Fibroblast of peridontal ligament (primary cell): Measurements from ENCODE around the gene RRP1.

Source experiments
- DNase-seq: peaks from one replicate; pipeline ENCODE4 v3.0.0-alpha.2; 2010; ENCODE audit errors: extremely low read depth

Gene RRP1

DNA sequence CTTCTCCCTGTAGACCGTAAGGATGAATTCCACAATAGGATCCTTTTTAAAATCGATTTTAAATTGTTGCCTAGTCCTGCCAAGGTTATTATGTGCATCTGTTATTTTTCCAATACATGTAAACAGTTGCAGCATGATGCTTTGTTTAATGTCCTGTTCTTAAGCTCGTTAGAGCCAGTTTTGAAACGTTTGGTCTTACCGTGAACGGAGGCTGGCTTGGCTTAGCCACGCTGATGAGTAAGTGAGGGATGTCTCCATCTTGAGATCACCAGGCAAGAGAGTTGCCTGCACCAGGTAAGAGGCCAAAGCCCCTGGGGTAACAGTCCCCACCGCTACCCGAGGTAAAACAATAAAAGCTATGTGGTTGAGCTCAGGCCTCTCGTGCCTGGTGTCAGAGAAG lies 30.6 kb upstream of the RRP1 start:
- peak; percentile 24 for DNase-seq

DNA sequence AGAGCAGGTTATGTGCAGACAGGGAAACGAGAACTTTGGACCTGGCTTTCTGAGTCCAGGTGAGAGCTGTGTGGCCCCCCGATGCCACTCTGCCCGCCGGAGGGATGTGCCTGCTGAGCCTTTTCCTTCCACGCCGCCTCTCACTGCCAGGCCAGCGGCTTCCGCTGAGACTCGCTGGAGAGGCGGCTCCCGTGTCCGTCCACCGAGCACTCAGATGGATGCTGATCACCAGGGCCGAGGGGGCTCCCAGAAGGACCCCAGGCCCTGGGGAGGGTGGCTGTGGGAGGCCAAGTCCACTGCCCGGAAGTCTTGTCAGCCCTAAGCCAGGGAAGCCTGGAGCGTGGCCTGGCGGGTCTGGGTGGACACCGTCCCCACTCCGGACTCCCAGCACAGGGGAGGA lies 29.7 kb upstream of the RRP1 start:
- no peak for DNase-seq

GRCh38 chr21:43760391-43760958 lies 28.9 kb upstream of the RRP1 start:
- DNase-seq: no peak

DNA sequence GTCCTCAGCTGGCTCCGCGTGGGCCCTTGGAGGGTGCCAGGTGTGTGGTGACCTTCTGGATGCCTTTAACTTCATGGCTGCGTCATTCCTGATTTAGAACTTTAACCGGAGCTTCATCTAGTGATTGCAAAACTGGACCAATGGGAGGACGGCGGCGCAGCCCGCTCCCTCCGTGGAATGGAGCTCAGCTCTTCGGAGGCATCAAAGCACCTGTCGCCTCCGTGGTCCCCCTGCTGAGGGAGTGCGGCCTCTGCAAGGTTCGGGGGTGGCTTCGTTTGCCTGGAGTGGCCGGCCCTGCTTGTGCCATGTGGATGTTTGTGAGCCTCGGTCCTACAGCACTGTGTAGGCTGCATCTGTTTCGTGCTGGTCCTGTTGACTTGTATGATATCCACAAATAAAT lies 27.5 kb upstream of the RRP1 start:
- DNase-seq: no peak

DNA sequence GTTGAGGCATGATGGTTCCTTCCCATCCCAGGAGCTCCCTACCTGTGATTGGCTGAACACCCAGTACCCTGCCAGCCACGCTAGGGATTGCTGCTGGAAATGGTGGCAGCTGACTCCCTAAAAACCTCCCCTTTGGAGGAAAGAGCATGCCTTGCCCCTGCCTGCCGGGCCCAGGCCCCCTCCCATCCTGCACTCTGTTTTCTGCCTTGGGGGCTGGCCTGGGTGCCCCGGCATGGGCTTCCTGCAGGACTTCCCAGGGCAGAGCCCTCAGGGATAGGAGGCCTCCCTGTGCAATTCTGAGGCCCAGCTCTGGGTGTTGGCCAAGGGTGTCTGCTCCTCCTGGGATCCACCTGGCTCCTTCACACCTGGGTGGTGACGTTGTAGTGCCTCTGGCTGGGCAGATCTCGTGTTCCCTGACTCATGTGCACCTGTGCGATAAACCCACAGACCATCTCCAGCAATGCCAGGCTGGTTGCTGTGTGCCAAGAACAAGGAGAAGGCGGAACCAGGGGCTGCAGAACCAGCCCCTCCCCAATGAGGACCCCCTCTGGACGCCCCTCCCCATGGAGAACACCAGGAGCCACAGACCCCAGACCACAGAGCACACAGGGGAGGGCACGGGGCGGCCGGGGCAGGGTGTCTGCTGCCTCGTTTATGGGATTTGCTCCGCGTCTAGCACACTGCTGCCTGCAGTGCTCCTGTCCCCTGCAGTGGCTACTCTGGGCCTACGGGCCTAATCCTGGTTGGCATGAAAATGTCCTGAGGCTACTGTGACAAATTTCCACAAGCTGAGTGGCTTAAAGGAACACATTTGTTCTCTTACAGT lies 26.9 kb upstream of the RRP1 start:
- no peak for DNase-seq

GRCh38 chr21:43763901-43764523 lies 25.4 kb upstream of the RRP1 start:
- DNase-seq: no peak

- DNase-seq: no peak
These were observed 24.5 kb upstream of the RRP1 start for GRCh38 chr21:43764576-43765495.

GRCh38 chr21:43766734-43767497 lies 22.5 kb upstream of the RRP1 start:
- DNase-seq: no peak

- DNase-seq: no peak
These were observed 21.8 kb upstream of the RRP1 start for GRCh38 chr21:43767498-43767983.

DNA sequence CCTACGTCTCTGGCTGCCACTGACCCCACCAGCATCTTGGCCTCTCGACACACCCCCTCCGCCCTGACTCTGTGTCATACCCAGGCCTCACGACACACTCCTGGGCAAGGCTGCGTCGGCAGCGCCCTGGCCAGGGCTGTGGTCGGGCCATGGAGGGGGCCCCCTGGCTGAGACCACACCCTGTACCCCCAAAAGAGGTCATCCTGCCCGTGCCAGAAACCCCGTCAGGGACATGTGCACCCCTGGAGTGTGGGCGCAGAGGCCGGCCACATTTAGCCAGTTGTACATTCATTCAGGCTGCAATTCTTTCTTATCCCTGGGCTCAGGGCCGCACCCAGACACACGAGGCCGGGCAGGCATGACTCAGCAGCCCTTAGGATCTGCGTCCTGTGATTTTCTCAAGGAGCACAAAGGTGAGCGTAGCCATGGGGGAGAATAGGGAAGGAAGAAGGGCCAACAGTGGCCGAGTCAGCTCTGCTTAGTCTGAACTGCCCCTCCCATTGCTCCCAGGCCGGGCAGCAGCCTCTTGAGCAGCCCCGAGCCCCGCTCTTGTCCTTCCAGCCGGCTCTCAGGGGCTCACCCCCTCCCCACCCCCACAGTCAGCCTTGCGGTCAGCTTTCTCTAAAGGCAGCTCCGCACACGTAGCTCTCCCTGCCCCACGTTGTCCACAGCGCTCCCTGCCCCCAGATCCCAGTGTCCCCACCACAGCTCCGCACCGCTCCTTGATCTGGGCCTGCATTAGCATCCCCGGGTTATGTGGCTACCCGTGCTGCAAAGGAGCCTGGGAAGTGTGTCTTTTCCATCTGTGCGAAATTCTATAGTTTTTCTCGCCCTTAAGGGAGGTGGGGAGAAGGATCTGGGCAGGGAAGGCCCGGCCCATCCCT lies 21.2 kb upstream of the RRP1 start:
- DNase-seq: peak; percentile 65

DNA sequence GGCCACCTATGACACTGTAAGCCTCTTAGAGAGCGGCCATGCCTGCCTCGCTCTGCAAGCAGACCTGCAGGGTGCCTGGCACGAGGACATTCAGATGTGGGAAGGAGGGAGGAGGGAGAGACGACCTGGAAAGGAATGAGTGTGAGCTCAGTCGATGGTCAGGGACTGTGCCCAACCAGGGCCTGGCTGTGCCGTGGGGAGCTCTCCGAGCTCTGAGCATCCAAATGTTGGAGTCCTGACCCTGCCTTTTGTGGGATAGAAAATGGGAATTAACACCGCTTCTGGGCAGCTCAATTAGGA lies 20.6 kb upstream of the RRP1 start:
- no peak for DNase-seq

DNA sequence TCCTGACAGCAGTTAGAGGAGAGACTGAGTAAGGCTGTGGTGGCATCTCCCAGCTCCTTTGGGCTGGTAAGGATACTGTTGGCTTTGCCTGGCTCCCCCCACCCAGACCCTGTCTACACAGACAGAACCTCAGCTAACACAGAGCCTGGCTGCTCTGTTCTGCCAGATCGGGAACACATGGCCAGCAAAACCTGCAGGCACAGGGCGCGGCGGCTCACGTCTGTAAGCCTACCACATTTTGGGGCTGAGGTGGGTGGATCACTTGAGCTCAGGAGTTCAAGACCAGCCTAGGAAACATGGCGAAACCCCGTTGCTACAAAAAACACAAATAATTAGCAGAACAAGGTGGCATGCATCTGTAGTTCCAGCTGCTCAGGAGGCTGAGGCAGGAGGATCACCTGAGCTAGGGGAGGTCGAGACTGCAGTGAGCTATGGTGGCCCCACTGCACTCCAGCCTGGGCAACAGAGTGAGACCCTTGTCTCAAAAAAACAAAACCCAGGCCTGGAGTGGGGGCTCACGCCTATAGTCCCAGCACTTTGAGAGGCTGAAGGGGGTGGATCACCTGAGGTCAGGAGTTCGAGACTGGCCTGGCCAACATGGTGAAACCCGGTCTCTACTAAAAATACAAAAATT lies 19.9 kb upstream of the RRP1 start:
- no peak for DNase-seq

- no peak for DNase-seq
These were observed 19.2 kb upstream of the RRP1 start for GRCh38 chr21:43770066-43770655.

DNA sequence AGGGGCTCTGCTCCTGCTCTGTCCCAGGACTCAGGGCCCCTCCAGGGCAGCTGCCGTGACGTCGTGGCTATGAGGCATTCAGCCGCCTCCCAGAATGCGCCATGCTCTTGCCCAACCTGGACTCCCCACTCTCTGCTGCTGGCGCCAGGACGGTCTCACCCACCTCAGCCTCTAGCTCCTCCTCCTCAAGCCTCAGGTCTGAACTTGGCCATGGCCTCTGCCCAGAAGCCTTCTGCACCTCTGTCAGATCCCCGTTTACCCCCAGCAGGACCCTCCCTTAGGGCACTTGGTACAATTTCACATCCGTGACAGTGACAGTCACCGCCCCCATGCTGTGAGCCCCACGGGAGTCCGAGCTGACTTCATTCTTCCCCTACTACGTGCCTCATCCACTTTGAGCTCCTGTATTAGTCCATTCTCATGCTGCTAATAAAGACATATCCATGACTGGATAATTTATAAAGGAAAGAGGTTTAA lies 18.1 kb upstream of the RRP1 start:
- DNase-seq: no peak

DNA sequence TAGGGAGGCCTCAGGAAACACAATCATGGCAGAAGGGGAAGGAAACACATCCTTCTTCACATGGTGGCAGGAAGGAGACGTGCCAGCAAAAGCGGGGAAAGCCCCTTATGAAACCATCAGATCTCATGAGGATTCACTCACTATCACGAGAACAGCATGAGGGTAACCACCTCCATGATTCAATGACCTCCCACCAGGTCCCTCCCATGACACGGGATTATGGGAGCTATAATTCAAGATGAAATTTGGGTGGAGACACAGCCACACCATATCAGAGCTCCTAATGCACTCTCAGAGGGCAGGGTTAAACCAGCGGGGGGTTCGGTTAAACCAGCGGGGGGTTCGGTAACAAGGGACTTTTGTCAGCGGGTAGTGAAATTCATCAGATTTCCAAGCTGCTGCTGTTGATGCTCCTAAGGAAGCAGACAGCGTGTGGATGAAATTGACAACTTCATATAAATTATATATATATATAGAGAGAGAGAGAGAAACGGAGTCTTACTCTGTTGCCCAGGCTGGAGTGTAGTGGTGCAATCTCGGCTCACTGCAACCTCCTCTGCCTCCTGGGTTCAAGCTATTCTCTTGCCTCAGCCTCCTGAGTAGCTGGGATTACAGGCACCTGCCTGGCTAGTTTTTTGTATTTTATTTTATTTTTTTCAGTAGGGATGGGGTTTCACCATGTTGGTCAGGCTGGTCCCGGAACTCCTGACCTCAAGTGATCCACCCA lies 17.5 kb upstream of the RRP1 start:
- no peak for DNase-seq

- DNase-seq: no peak
These were observed 17.0 kb upstream of the RRP1 start for GRCh38 chr21:43772425-43772821.

DNA sequence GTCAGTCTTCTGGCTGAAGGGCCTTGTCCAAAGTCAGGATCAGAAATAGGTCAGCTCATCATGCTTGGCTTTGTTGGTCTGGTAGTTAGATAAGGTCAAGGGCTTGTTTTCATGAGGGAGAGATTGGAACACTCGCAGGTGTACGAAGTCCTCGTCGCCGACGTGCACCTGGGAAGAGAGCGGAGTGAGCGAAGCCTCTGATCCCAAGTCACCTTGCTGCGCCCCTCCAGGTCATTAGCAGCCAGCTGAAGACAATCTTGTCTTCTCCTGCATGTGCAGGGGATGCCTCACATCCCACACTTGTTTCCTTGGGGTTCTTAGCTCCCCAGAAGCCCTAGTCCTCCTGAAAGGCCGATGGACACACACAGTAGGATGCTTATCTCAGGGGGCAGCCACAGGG lies 15.2 kb upstream of the RRP1 start:
- no peak for DNase-seq

DNA sequence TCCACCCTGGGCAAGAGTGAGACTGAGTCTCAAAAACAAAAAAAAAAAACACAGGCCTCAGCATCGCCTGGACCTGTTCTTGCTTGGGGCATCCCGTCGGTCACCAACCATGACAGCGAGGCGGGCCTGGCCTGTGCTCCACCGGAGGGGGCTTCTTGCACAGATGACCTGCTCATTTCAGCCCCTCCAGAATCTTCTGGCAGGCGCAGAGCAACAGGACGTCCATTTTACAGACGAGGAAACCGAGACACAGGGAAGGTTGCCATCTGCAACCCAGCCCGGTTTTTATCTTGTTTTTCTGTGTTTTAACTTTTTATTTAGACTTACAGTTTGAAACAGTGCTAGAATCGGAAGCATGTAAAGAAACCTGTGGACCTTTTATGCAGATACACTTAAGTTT lies 14.2 kb upstream of the RRP1 start:
- no peak for DNase-seq
